ENCODE data around the gene UBALD1.
"Not testable (repeated sequence)": the region's sequence is repeated elsewhere in the genome, so short reads cannot be mapped to it uniquely, and the experiment has no call there.

Gene UBALD1

GRCh38 chr16:4651827-4652226 lies 37.1 kb upstream of the UBALD1 start:
- no peaks in the 10 kb centered on the region for H3K4me1 ChIP-seq (ENCODE audit: insufficient read depth, low read length)
- H3K36me3 ChIP-seq (ENCODE audit: insufficient read depth, low read length), result peaks cover 3% of the 10 kb centered on the region
- no peak overlapping the region for H3K9ac ChIP-seq (ENCODE audit: low read depth, low read length)
- no peaks in the 10 kb centered on the region for H3K9me3 ChIP-seq (ENCODE audit: control insufficient read depth, insufficient read depth, low read length)

DNA sequence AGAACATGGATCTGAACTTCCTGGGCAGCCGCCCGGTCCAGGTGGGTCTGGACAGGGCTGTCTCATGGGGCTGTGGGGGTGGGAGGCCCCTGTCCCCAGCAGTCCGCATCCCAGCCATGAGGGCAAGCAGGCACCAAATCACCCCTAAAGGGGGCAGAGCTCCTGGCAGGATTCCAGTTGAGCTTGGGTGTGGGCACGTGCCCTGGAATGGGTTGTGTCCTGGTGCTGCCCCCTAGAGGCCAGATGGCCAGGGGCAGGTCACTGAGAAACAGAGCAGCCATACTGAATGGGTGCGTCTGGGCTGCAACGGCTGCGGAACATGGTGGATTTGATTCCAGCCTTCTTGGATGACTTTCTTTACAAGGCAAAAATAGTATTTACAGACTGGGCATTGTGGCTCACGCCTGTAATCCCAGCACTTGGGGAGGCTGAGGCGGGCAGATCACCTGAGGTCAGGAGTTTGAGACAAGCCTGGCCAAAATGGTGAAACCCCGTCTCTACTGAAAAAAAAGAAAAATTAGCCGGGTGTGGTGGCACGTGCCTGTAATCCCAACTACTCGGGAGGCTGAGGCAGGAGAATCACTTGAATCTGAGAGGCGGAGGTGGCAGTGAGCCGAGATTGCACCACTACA lies 35.9 kb upstream of the UBALD1 start:
- H3K9ac ChIP-seq (ENCODE audit: low read depth, low read length); H3K36me3 ChIP-seq (ENCODE audit: insufficient read depth, low read length): not testable (repeated sequence)

DNA sequence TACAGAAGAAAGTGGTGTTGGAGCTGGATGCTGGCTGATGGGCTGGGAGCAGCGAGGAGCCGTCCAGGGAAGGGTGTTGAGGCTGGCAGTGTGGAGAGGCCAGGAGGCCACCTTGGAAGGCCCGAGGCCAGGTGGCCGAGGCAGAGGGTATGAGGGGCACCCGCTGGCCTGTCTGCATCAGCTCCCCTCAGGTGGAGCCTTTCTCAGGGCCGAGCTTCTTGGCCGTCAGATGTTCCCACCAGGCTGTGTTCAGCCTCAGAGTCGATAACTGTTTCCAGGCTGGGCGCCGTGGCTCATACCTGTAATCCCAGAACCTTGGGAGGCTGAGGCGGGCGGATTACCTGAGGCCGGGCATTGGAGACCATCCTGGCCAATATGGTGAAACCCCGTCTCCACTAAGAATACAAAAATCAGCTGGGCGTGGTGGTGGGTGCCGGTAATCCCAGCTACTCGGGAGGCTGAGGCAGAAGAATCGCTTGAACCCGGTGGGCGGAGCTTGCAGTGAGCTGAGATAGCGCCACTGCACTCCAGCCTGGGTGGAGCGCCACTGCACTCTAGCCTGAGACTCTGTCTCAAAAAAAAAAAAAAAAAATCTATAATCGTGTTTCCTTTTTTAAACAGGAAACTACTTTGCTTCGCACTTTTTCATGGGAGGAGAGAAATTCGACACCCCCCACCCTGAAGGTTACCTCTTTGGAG lies 35.2 kb upstream of the UBALD1 start:
- no peaks in the 10 kb centered on the region for H3K4me1 ChIP-seq (ENCODE audit: insufficient read depth, low read length)
- H3K9ac ChIP-seq (ENCODE audit: low read depth, low read length), result no peak overlapping the region
- no peaks in the 10 kb centered on the region for H3K9me3 ChIP-seq (ENCODE audit: control insufficient read depth, insufficient read depth, low read length)
- H3K36me3 ChIP-seq (ENCODE audit: insufficient read depth, low read length), result peaks cover 3% of the 10 kb centered on the region

More for the DNA sequence above, 35.9 kb upstream of the UBALD1 start:
- H3K4me1 ChIP-seq (ENCODE audit: insufficient read depth, low read length); H3K9me3 ChIP-seq (ENCODE audit: control insufficient read depth, insufficient read depth, low read length): not testable (repeated sequence)

DNA sequence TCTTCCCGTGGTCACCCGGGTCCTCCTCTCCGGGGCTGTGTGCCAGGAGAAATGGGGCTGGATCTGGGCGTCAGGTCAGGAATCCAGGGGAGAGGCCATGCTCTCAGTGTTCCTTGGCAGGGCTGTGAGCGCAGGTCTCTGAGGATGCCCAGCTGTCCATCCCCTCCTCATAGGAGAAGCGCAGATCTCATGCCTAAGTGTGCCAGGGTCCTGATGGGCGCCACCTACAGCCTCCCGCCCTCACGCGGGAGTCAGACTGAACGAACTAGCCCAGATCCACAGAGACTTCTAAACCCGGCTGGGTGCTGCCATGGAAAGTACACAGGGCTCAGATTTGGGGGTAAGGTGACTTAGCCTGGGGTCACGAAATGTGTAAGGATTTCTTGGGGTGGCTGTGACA lies 34.2 kb upstream of the UBALD1 start:
- H3K9me3 ChIP-seq (ENCODE audit: control insufficient read depth, insufficient read depth, low read length), result no peaks in the 10 kb centered on the region
- no peak overlapping the region for H3K9ac ChIP-seq (ENCODE audit: low read depth, low read length)
- H3K4me1 ChIP-seq (ENCODE audit: insufficient read depth, low read length), result no peaks in the 10 kb centered on the region
- H3K36me3 ChIP-seq (ENCODE audit: insufficient read depth, low read length), result peaks cover 1% of the 10 kb centered on the region

DNA sequence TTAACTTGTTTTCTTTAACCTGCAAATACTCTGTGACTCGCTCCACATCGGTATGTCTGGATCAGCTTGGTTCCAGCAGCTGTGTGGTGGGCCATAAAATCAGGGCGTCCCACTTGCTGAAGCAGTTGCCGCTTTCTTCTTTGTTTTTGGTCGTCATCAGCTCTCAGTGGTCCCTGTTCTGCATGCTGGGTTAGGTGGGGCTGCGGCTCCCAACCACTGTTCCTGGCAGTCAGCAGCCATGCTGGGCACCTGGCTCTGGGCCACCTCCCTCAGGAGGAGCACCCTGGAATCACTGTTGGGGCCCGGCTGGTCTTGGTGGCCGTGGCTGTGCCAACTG lies 32.9 kb upstream of the UBALD1 start:
- Histone ChIP-seq H3K4me1 (ENCODE audit: insufficient read depth, low read length) (no peaks in the 10 kb centered on the region), H3K9ac (ENCODE audit: low read depth, low read length) (no peak overlapping the region), H3K9me3 (ENCODE audit: control insufficient read depth, insufficient read depth, low read length) (no peaks in the 10 kb centered on the region), H3K36me3 (ENCODE audit: insufficient read depth, low read length) (no peaks in the 10 kb centered on the region; the same call in 1 of the 2 replicates)

DNA sequence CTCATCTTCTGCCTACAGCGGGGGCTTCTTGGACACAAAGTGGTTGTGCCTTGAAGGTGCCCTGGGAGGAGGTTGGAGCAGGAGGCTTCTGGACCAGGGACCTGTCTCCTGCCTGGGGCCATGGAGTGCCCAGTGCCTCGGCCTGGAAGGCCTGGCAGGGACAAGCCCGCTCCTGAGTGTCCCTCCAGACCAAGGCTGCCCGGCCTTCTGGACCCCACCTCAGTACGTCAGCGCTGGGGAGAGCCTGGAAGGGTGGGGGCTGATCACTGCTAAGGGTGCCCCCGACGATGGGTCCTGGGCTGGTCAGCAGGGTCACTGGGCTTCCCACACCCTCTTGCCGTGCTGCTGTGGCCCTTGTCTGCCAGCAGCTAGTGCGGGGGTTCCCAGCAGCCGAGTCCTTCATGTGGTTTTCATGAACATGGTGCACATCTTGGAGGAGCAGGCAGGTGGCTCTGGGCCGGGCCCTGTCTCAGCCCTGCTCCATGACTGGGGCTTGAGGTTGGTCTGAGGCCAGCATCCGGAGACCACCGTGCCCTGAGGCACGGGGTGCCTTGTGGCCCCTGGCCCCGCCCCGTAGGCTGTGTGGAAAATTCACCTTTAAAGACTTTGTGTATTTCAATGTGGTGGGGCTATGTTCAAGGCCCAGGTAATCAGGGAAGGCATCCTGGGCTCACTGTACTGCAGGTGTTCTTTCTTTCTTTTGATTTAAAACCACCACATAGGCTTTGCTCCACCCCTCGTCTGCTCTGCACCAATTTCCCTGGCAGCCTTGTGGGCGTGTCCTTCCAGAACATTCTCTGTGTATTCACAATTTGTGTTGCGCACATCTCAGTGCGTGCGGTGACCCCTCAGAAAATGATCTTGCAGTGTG lies 32.3 kb upstream of the UBALD1 start:
- Histone ChIP-seq H3K9me3 (ENCODE audit: control insufficient read depth, insufficient read depth, low read length) (no peaks in the 10 kb centered on the region), H3K4me1 (ENCODE audit: insufficient read depth, low read length) (no peaks in the 10 kb centered on the region), H3K9ac (ENCODE audit: low read depth, low read length) (no peak overlapping the region), H3K36me3 (ENCODE audit: insufficient read depth, low read length) (no peaks in the 10 kb centered on the region; the same call in 1 of the 2 replicates)

GRCh38 chr16:4641895-4642294 lies 27.2 kb upstream of the UBALD1 start:
- no peaks in the 10 kb centered on the region for H3K9me3 ChIP-seq (ENCODE audit: control insufficient read depth, insufficient read depth, low read length)
- no peak overlapping the region for H3K9ac ChIP-seq (ENCODE audit: low read depth, low read length)
- no peaks in the 10 kb centered on the region for H3K36me3 ChIP-seq (ENCODE audit: insufficient read depth, low read length)
- no peaks in the 10 kb centered on the region for H3K4me1 ChIP-seq (ENCODE audit: insufficient read depth, low read length)

DNA sequence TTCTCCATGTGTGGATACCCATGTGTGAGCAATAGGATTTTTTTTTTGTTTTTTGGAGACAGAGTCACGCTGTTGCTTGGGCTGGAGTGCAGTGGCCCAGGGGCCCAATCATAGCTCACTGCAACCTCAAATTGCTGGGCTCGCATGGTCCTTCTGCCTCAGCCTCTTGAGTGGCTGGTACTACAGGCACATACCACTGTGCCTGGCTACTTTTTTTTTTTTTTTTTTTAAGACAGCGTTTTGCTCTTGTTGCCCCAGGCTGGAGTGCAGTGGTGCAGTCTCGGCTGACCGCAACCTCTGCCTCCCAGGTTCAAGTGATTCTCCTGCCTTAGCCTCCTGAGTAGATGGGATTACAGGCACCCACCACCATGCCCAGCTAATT lies 26.6 kb upstream of the UBALD1 start:
- H3K9me3 ChIP-seq (ENCODE audit: control insufficient read depth, insufficient read depth, low read length), result no peaks in the 10 kb centered on the region
- no peaks in the 10 kb centered on the region; the same call in 1 of the 2 replicates for H3K36me3 ChIP-seq (ENCODE audit: insufficient read depth, low read length)
- no peak overlapping the region for H3K9ac ChIP-seq (ENCODE audit: low read depth, low read length)
- no peaks in the 10 kb centered on the region for H3K4me1 ChIP-seq (ENCODE audit: insufficient read depth, low read length)

GRCh38 chr16:4640572-4641305 lies 26.1 kb upstream of the UBALD1 start:
- no peaks in the 10 kb centered on the region; the same call in 1 of the 2 replicates for H3K36me3 ChIP-seq (ENCODE audit: insufficient read depth, low read length)
- no peaks in the 10 kb centered on the region for H3K9me3 ChIP-seq (ENCODE audit: control insufficient read depth, insufficient read depth, low read length)
- no peaks in the 10 kb centered on the region for H3K4me1 ChIP-seq (ENCODE audit: insufficient read depth, low read length)
- no peak overlapping the region for H3K9ac ChIP-seq (ENCODE audit: low read depth, low read length)

DNA sequence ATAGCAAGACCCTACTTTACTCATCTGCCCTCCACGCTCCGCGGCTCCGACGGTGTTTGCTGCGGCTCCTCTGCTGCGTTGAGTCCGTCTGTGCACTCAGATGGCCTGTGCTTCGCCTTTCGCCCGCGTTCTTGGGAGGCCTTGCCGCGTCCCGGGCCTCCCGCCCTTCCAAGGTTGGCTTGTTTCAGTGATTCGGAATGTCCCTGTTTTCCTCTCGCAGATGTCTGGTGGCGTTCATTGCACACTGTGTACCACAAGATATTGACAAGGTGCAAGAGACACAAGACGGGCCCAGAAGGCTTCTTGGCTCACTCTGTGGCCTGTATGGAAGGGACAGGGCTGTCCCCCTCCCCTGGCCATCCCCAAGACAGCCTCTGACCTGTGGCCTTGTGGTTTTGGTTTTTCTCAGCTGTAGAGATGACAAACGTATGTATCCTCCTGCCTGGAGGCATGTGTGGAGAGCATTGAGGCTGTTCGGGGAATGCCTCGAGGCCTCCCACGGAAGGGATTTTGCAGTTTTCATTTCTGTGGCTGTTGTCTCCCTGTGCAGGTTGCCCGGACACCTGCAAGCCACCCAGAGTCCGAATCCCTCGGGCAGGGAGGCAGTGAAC lies 25.3 kb upstream of the UBALD1 start:
- H3K9ac ChIP-seq (ENCODE audit: low read depth, low read length), result no peak overlapping the region
- H3K9me3 ChIP-seq (ENCODE audit: control insufficient read depth, insufficient read depth, low read length), result no peaks in the 10 kb centered on the region
- H3K36me3 ChIP-seq (ENCODE audit: insufficient read depth, low read length), result no peaks in the 10 kb centered on the region; the same call in 1 of the 2 replicates
- no peaks in the 10 kb centered on the region for H3K4me1 ChIP-seq (ENCODE audit: insufficient read depth, low read length)

DNA sequence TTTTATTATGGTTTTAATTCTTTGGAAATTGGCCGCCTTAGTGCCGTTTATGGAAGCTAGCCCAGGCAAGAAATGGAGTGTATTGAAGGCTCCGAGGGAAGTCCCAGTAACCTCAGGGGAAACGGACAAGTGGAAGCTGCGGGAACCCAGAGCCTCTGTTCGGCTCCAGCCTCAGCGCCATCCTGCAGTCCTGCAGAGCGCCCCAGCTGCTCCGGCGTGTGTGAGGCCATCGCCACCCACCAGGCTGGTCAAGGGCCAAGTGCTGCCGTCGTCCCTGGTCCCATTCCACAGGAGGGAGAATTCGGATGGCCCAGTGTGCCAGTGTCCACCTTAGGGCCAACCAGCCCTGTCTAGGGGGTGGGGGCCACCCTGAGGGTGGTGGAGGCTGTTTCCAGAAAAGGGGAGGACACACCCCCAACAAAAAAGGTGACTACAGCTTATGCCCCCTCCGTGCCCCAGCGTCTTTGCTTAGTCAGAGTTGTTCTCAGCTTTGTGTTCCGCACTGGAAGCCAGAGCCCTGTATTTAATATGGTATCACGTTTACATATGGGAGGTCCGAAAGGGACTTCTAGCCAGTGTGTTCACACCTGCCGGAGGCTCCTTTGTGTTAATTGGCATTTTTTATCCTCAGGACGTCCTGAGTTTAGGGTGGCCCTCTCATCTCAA lies 22.9 kb upstream of the UBALD1 start:
- Histone ChIP-seq H3K9ac (ENCODE audit: low read depth, low read length) (no peak overlapping the region), H3K4me1 (ENCODE audit: insufficient read depth, low read length) (no peaks in the 10 kb centered on the region), H3K36me3 (ENCODE audit: insufficient read depth, low read length) (no peaks in the 10 kb centered on the region; the same call in 1 of the 2 replicates), H3K9me3 (ENCODE audit: control insufficient read depth, insufficient read depth, low read length) (no peaks in the 10 kb centered on the region)

DNA sequence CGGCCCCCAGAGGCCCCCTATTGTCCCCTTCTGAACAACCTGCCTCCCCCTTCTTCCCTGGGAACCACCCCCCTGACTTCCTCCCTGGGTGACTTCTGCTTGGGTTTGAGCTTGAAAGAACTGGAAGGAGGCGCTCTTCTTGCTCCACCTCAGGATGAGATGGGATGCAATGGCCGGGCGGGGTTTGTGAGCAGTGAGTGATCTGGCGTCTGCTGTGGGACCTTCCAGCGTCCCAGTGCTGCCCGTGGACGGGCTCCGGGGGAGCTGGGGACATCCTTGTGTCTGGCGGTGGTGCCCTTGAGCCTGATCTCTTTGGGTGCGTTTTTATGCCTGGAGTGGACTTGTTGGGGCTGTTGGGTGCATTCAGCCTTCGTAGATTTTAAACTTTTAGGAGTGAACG lies 21.5 kb upstream of the UBALD1 start:
- Histone ChIP-seq H3K9me3 (ENCODE audit: control insufficient read depth, insufficient read depth, low read length) (no peaks in the 10 kb centered on the region), H3K4me1 (ENCODE audit: insufficient read depth, low read length) (no peaks in the 10 kb centered on the region), H3K36me3 (ENCODE audit: insufficient read depth, low read length) (no peaks in the 10 kb centered on the region; the same call in 1 of the 2 replicates), H3K9ac (ENCODE audit: low read depth, low read length) (no peak overlapping the region)

GRCh38 chr16:4634768-4635167 lies 20.1 kb upstream of the UBALD1 start:
- Histone ChIP-seq H3K9me3 (ENCODE audit: control insufficient read depth, insufficient read depth, low read length) (no peaks in the 10 kb centered on the region), H3K4me1 (ENCODE audit: insufficient read depth, low read length) (no peaks in the 10 kb centered on the region), H3K36me3 (ENCODE audit: insufficient read depth, low read length) (no peaks in the 10 kb centered on the region; the same call in 1 of the 2 replicates), H3K9ac (ENCODE audit: low read depth, low read length) (no peak overlapping the region)

All from ES-I3 (cell line).